Renal pelvis (tissue), 4 donors: Measurements from ENCODE around the gene NTM. TPM values are rescaled to one million over a fixed set of nuclear protein-coding genes. Genes with fewer than 3 reads are reported as not detected.

Source experiments
- DNase-seq: peaks from one replicate; pipeline ENCODE4 v3.0.0-alpha.2; 2013
- polyA plus RNA-seq, 3 donors: library from polyadenylated mRNA; unstranded; fragments of 120-200 nt; gene quantifications; one replicate each; pipeline ENCODE4 v1.2.1, GENCODE V29; 2013; ENCODE audit not compliant: insufficient read length in 3 of 3

Gene NTM
- polyA plus RNA-seq, 3 donors: 37.2 to 44.8 (median 37.5) TPM

- DNase-seq: no peak
Measured at GRCh38 chr11:132100583-132100982, 730.2 kb downstream of the NTM start.

- no peak for DNase-seq
Measured at GRCh38 chr11:132101881-132102280, 731.5 kb downstream of the NTM start.

- no peak for DNase-seq
Measured at GRCh38 chr11:132103021-132103420, 732.6 kb downstream of the NTM start.

GRCh38 chr11:132106096-132106982, 735.9 kb downstream of the NTM start:
- DNase-seq: no peak

GRCh38 chr11:132111316-132111715, 740.9 kb downstream of the NTM start:
- DNase-seq: no peak

GRCh38 chr11:132111838-132112237, 741.4 kb downstream of the NTM start:
- no peak for DNase-seq

- DNase-seq: no peak
Measured at GRCh38 chr11:132112846-132113245, 742.4 kb downstream of the NTM start.

- DNase-seq: no peak
Measured at GRCh38 chr11:132114185-132114584, 743.8 kb downstream of the NTM start.

GRCh38 chr11:132114743-132115142, 744.3 kb downstream of the NTM start:
- no peak for DNase-seq

GRCh38 chr11:132115454-132115853, 745.0 kb downstream of the NTM start:
- no peak for DNase-seq

GRCh38 chr11:132116516-132116915, 746.1 kb downstream of the NTM start:
- no peak for DNase-seq

- DNase-seq: no peak
Measured at GRCh38 chr11:132118661-132119060, 748.2 kb downstream of the NTM start.

GRCh38 chr11:132119573-132119972, 749.2 kb downstream of the NTM start:
- DNase-seq: no peak

GRCh38 chr11:132122735-132123134, 752.3 kb downstream of the NTM start:
- DNase-seq: no peak

GRCh38 chr11:132123449-132123848, 753.0 kb downstream of the NTM start:
- DNase-seq: no peak

GRCh38 chr11:132123854-132124835, 753.7 kb downstream of the NTM start:
- DNase-seq: no peak

- no peak for DNase-seq
Measured at GRCh38 chr11:132125988-132126871, 755.8 kb downstream of the NTM start.

GRCh38 chr11:132126973-132127899, 756.8 kb downstream of the NTM start:
- peak; percentile 82 for DNase-seq

- no peak for DNase-seq
Measured at GRCh38 chr11:132127900-132128288, 757.5 kb downstream of the NTM start.

- no peak for DNase-seq
Measured at GRCh38 chr11:132131047-132131446, 760.6 kb downstream of the NTM start.
